IPS-18a (cell line): ENCODE data around the gene PREX1.
"Not testable (repeated sequence)": the region's sequence is repeated elsewhere in the genome, so short reads cannot be mapped to it uniquely, and the experiment has no call there.

Experiments
- H3K27ac ChIP-seq: one replicate; pipeline ENCODE4 v1.5.1; 2013; ENCODE audit warnings: low read length
- H3K27me3 ChIP-seq: one replicate; pipeline ENCODE4 v1.6.1; 2013; ENCODE audit warnings: mild to moderate bottlenecking, low read length; ENCODE audit not compliant: control insufficient read depth, insufficient read depth
- H3K36me3 ChIP-seq: one replicate; pipeline ENCODE4 v1.6.1; 2013; ENCODE audit warnings: low read depth, low read length; ENCODE audit not compliant: control insufficient read depth
- H3K4me1 ChIP-seq: one replicate; pipeline ENCODE4 v1.6.1; 2013; ENCODE audit warnings: low read depth, low read length; ENCODE audit not compliant: control insufficient read depth
- H3K4me3 ChIP-seq: one replicate; pipeline ENCODE4 v1.5.1; 2013; ENCODE audit warnings: low read length
- H3K9ac ChIP-seq: one replicate; pipeline ENCODE4 v1.6.1; 2013; ENCODE audit warnings: mild to moderate bottlenecking, low read length, moderate library complexity
- H3K9me3 ChIP-seq: one replicate; pipeline ENCODE4 v1.6.1; 2013; ENCODE audit warnings: low read depth, low read length; ENCODE audit not compliant: control insufficient read depth

PREX1 gene

DNA sequence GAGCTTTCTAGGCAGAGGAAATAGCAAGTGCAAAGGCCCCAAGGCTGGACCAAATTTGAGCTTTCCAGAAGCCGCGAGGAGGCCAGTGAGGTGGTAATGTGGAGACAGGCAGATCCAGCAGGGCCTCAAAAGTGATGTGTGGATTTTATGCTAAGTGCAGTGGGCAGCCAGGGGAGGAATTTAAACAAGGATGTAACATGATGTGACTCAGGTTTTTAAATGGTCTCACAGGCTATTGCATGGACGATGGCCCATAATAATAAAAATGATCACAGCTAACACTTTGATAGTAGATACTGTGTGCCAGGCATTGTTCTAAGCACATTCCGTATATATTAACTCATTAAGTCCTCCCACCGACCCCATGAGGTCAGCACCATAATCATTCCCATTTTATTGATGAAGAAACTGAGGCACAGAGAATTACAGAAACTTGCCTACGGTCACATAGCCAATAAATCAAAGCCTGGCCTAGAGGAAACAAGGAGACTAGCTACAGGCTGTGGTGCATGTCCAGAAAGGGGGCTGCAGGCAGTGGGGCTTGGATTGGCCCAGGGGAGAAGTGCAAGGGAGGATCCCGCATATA lies 18.0 kb upstream of the PREX1 start:
- Histone ChIP-seq H3K36me3 (no peaks in the 10 kb centered on the region), H3K9me3 (no peaks in the 10 kb centered on the region), H3K27ac (no peak overlapping the region), H3K9ac (no peak overlapping the region), H3K4me1 (peaks cover 7% of the 10 kb centered on the region), H3K4me3 (no peak overlapping the region), H3K27me3 (no peaks in the 10 kb centered on the region)

GRCh38 chr20:48844996-48845395 lies 17.2 kb upstream of the PREX1 start:
- no peak overlapping the region for H3K9ac ChIP-seq
- H3K9me3 ChIP-seq = no peaks in the 10 kb centered on the region
- no peak overlapping the region for H3K27ac ChIP-seq
- no peaks in the 10 kb centered on the region for H3K27me3 ChIP-seq
- H3K36me3 ChIP-seq = no peaks in the 10 kb centered on the region
- H3K4me3 ChIP-seq = no peak overlapping the region
- peaks cover 7% of the 10 kb centered on the region for H3K4me1 ChIP-seq

DNA sequence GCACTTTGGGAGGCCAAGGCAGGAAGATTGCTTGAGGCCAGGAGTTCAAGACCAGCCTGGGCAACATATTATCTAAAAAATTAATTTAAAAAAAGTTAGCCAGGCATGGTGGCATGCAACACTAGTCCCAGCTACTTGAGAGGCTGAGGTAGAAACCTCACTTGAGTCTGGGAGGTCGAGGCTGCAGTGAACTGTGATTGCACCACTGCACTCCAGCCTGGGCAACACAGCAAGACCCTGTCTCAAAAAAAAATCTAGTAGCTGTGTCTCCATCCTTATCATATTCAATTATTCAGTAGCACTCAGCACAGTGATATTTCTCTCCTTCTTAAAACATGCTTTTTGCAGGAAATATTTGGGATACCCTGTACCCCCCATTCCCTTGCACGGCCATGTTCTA lies 16.1 kb upstream of the PREX1 start:
- not testable (repeated sequence) for H3K27ac ChIP-seq, H3K4me1 ChIP-seq, H3K9ac ChIP-seq, H3K9me3 ChIP-seq, H3K4me3 ChIP-seq, H3K27me3 ChIP-seq, H3K36me3 ChIP-seq

DNA sequence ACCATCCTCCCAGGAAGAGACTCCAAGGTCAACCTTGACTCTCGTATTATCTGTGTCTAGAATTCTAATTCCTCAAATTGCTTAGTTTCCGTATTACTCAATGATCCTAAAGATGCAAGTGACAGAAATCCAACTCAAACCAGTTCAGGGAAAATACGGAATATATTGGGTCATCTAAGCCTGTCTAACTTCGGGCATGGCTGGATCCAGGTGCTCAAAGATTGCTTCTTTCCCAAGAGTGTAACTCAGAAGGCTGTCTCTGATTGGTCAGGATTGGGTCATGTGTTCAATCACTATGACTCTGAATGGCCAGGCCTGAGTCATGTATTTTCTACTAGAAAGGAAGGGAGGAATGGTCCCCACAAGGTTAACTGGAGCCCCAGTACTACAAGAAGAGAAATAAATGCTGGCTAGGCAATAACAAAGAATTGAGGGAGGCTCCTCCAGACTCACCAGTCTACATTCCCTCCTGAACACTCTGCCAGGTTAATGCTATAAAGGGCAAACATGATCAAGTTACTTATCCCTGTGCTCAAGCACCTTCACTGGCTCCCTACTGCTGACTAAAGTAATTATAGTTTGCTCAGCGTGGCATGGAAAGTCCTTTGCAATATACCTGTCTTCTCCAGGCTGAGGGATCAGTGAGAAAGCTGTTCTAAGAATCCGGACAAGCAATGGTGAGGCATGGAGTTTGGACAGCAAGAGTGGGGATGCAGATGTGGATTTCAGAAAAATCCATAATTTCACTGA lies 15.4 kb upstream of the PREX1 start:
- Histone ChIP-seq H3K4me1 (peaks cover 7% of the 10 kb centered on the region), H3K36me3 (no peaks in the 10 kb centered on the region), H3K9ac (no peak overlapping the region), H3K27ac (no peak overlapping the region), H3K4me3 (no peak overlapping the region), H3K9me3 (no peaks in the 10 kb centered on the region), H3K27me3 (no peaks in the 10 kb centered on the region)

DNA sequence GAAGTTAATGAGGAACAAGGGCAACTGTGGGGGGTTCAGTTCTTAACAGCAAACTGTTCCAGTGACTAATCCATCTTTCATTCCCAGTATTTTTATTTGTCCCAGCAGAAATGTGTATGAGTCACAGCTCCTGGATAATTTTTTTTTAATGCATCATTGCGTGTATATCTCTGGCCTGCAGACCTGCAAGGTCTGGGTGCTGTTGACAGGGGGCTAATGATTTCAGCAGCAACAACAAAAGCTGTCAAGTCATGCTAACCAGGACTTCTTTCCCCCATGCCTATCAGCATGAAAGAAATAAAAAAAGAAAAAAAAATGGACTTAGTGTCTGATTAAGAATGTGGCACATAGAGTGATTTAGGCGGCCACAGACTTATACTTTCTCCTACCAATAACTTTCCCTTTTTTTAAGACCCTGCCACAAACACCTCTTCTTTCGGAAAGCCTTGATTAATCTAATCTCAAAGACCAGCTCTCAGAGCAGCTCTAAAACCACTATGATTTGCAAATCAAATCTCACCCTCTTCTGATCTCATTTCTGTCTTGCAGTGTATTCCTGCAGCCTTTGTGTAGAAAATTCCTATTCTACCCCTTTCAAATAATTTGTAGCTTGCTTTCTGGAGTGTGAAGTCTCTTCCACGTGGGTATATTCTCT lies 14.2 kb upstream of the PREX1 start:
- no peak overlapping the region for H3K27ac ChIP-seq
- no peaks in the 10 kb centered on the region for H3K27me3 ChIP-seq
- no peaks in the 10 kb centered on the region for H3K9me3 ChIP-seq
- H3K4me3 ChIP-seq = no peak overlapping the region
- no peaks in the 10 kb centered on the region for H3K36me3 ChIP-seq
- no peak overlapping the region for H3K9ac ChIP-seq
- peaks cover 6% of the 10 kb centered on the region for H3K4me1 ChIP-seq

DNA sequence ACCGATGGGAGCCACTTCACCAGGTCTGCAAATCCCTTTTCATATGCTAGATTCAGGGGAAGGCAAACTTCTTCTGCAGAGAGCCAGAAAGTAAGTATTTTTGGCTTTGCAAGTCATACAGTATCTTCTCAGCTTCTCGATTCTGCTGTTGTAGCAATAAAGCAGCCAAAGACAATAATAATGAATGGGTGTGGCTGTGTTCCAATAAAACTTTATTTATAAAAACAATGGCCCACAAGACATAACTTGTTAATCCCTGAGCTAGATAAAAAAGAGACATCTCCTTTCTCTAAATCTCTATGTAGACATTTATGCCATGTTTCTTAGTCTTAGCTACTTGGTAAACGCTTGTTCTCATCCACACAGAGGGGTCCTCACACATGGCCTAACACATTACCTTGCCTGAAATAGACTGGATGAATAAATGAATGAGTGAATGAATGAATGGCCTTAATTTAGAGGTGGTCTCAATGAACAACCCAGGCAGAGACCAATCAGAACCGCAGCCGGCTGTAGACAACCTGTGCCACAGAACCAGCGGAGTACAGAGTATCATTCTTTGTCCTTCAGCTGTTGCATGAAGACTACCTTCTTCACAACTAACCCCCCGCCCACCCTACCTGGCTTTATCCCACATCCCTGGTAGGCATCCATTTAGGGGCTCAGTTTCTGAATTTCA lies 13.5 kb upstream of the PREX1 start:
- no peaks in the 10 kb centered on the region for H3K27me3 ChIP-seq
- H3K27ac ChIP-seq = no peak overlapping the region
- H3K4me1 ChIP-seq = no peaks in the 10 kb centered on the region
- H3K9ac ChIP-seq = no peak overlapping the region
- no peaks in the 10 kb centered on the region for H3K36me3 ChIP-seq
- H3K4me3 ChIP-seq = no peak overlapping the region
- H3K9me3 ChIP-seq = no peaks in the 10 kb centered on the region

GRCh38 chr20:48839154-48839917 lies 11.5 kb upstream of the PREX1 start:
- Histone ChIP-seq H3K4me1 (no peaks in the 10 kb centered on the region), H3K27ac (no peak overlapping the region), H3K9me3 (no peaks in the 10 kb centered on the region), H3K4me3 (no peak overlapping the region), H3K27me3 (no peaks in the 10 kb centered on the region), H3K9ac (no peak overlapping the region), H3K36me3 (no peaks in the 10 kb centered on the region)

- no peaks in the 10 kb centered on the region for H3K27me3 ChIP-seq
- no peak overlapping the region for H3K9ac ChIP-seq
- no peak overlapping the region for H3K4me3 ChIP-seq
- no peaks in the 10 kb centered on the region for H3K4me1 ChIP-seq
- H3K27ac ChIP-seq = no peak overlapping the region
- no peaks in the 10 kb centered on the region for H3K36me3 ChIP-seq
- no peaks in the 10 kb centered on the region for H3K9me3 ChIP-seq
Observed at GRCh38 chr20:48837014-48837413, 9.2 kb upstream of the PREX1 start.

GRCh38 chr20:48835390-48835789 lies 7.6 kb upstream of the PREX1 start:
- Histone ChIP-seq H3K36me3 (no peaks in the 10 kb centered on the region), H3K4me3 (no peak overlapping the region), H3K4me1 (no peaks in the 10 kb centered on the region), H3K27me3 (no peaks in the 10 kb centered on the region), H3K27ac (no peak overlapping the region), H3K9me3 (no peaks in the 10 kb centered on the region), H3K9ac (no peak overlapping the region)

DNA sequence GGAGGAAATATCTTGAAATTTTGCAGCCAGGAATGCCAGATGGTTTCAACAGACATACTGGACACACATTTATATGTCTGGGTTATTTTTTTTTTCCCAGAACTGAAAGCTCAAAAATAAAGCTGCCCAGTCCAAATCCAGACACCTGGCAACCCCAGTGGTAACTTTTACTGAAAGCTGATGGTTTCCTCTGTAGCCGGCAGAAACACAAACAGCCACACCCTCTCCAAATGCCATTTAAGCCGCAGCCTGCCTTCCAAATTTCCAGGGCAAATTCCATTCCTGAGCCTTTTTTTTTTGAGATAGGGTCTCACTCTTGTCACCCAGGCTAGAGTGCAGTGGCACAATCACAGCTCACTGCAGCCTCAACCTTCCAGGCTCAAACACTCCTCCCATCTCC lies 6.5 kb upstream of the PREX1 start:
- Histone ChIP-seq H3K27ac (no peak overlapping the region), H3K9ac (no peak overlapping the region), H3K4me1 (no peaks in the 10 kb centered on the region), H3K27me3 (peaks cover 5% of the 10 kb centered on the region), H3K9me3 (no peaks in the 10 kb centered on the region), H3K4me3 (no peak overlapping the region), H3K36me3 (no peaks in the 10 kb centered on the region)

DNA sequence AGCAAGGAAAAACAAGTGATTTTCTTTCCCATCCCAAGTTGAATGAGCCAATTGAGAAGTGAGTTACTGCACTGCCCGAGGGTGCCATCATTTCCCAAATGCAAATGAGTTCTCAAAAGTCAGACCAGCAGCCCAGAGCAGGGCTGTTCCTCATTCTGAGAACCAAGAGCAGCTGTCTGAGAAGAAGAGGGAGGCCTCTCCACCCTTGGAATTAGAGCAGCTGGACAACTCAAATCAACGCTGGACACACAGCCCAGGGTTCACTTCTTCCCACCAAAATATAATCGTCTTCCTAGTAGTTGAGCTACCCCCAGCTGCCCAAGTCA lies 4.6 kb upstream of the PREX1 start:
- H3K4me3 ChIP-seq = no peak overlapping the region
- peaks cover 14% of the 10 kb centered on the region for H3K27me3 ChIP-seq
- H3K9me3 ChIP-seq = no peaks in the 10 kb centered on the region
- H3K27ac ChIP-seq = no peak overlapping the region
- H3K4me1 ChIP-seq = no peaks in the 10 kb centered on the region
- H3K36me3 ChIP-seq = no peaks in the 10 kb centered on the region
- no peak overlapping the region for H3K9ac ChIP-seq
